BLaER1 treated with 17β-estradiol and CSF1 and Interleukin-3, amounts not matched to agents 10 nM and 100 nM (cell line): Measurements from ENCODE around the gene GNG7.

Source experiments
- H3K27ac ChIP-seq, 11 experiments: shearing (Covaris generic); formaldehyde crosslinking; 2 replicates each; pipeline ENCODE4 v1.8.1; 2022
- H3K27me3 ChIP-seq, 11 experiments: shearing (Covaris generic); formaldehyde crosslinking; 2 replicates each; pipeline ENCODE4 v1.8.1; 2022
- H3K36me3 ChIP-seq, 11 experiments: shearing (Covaris generic); formaldehyde crosslinking; 2 replicates each; pipeline ENCODE4 v1.8.1; 2022
- H3K4me1 ChIP-seq, 10 experiments: shearing (Covaris generic); formaldehyde crosslinking; 2 replicates each; pipeline ENCODE4 v1.8.1; 2022
- H3K4me2 ChIP-seq, 11 experiments: shearing (Covaris generic); formaldehyde crosslinking; 2 replicates each; pipeline ENCODE4 v1.8.1; 2022
- H3K4me3 ChIP-seq, 10 experiments: shearing (Covaris generic); formaldehyde crosslinking; 2 replicates each; pipeline ENCODE4 v1.8.1; 2022
- H3K9ac ChIP-seq, 11 experiments: shearing (Covaris generic); formaldehyde crosslinking; 2 replicates each; pipeline ENCODE4 v1.8.1; 2022
- H3K9me3 ChIP-seq, 11 experiments: shearing (Covaris generic); formaldehyde crosslinking; replicated peaks in 1 of 11; 2 replicates each; pipeline ENCODE4 v1.8.1; 2022
- H4K20me1 ChIP-seq, 11 experiments: shearing (Covaris generic); formaldehyde crosslinking; 2 replicates each; pipeline ENCODE4 v1.8.1; 2022
- Cebpa-rat ChIP-seq, 11 experiments: shearing (Covaris generic); IDR thresholded peaks; 2 replicates each; pipeline ENCODE4 v1.8.1; 2022

The GNG7 gene

GRCh38 chr19:2551172-2551863 lies 151.2 kb downstream of the GNG7 start:
- Histone ChIP-seq H3K9ac (peak overlapping the region in 5 of 11 experiments; percentile 3 to 60 (median 12); a peak in 4 of 22 replicates), H4K20me1 (peaks cover 0 to 60% (median 15%) of the 10 kb centered on the region in 11 experiments; a peak in 15 of 22 replicates), H3K4me1 (peaks cover 60 to 84% (median 70%) of the 10 kb centered on the region in 10 experiments), H3K4me2 (peak overlapping the region; percentile 63 to 93 (median 76)), H3K36me3 (peaks cover 0 to 16% (median 0%) of the 10 kb centered on the region in 11 experiments; a peak in 5 of 22 replicates), H3K27ac (peak overlapping the region in 10 of 11 experiments; percentile 39 to 79 (median 70); a peak in 15 of 22 replicates), H3K27me3 (no peaks in the 10 kb centered on the region), H3K9me3 (0 out of 22 replicates have a peak, but pooled peaks cover 0 to 4% (median 0%) of the 10 kb centered on the region in 11 experiments), H3K4me3 (no peak overlapping the region)
- TF ChIP-seq Cebpa-rat (IDR thresholded peaks at IDR 0.05): no peak

- H3K27me3 ChIP-seq: no peaks in the 10 kb centered on the region; a peak in 1 of 22 replicates
- H3K27ac ChIP-seq: peak overlapping the region; percentile 18 to 79 (median 53); a peak in 19 of 22 replicates
- peak overlapping the region in 4 of 11 experiments; percentile 12 to 69 (median 46); a peak in 6 of 22 replicates for H3K9ac ChIP-seq
- peaks cover 0 to 60% (median 15%) of the 10 kb centered on the region in 11 experiments; a peak in 13 of 22 replicates for H4K20me1 ChIP-seq
- peaks cover 60 to 84% (median 70%) of the 10 kb centered on the region in 10 experiments for H3K4me1 ChIP-seq
- peaks cover 0 to 16% (median 0%) of the 10 kb centered on the region in 11 experiments; a peak in 5 of 22 replicates for H3K36me3 ChIP-seq
- H3K9me3 ChIP-seq: 0 out of 22 replicates have a peak, but pooled peaks cover 0 to 4% (median 0%) of the 10 kb centered on the region in 11 experiments
- H3K4me3 ChIP-seq: no peak overlapping the region
- peak overlapping the region in 10 of 11 experiments; percentile 14 to 93 (median 67); a peak in 19 of 22 replicates for H3K4me2 ChIP-seq
- no peak for TF ChIP-seq Cebpa-rat (IDR thresholded peaks at IDR 0.05)
Measured at GRCh38 chr19:2550431-2551171, 151.9 kb downstream of the GNG7 start.

GRCh38 chr19:2549701-2550191 lies 152.7 kb downstream of the GNG7 start:
- peaks cover 0 to 57% (median 12%) of the 10 kb centered on the region in 11 experiments; a peak in 9 of 22 replicates for H4K20me1 ChIP-seq
- H3K9ac ChIP-seq: peak overlapping the region in 3 of 11 experiments; percentile 46 to 69 (median 51); a peak in 6 of 22 replicates
- H3K4me2 ChIP-seq: peak overlapping the region in 10 of 11 experiments; percentile 14 to 98 (median 67); a peak in 17 of 22 replicates
- H3K36me3 ChIP-seq: peaks cover 0 to 15% (median 0%) of the 10 kb centered on the region in 11 experiments; a peak in 5 of 22 replicates
- no peak overlapping the region for H3K4me3 ChIP-seq
- 0 out of 22 replicates have a peak, but pooled peaks cover 0 to 4% (median 0%) of the 10 kb centered on the region in 11 experiments for H3K9me3 ChIP-seq
- peak overlapping the region in 9 of 11 experiments; percentile 38 to 79 (median 53); a peak in 17 of 22 replicates for H3K27ac ChIP-seq
- TF ChIP-seq Cebpa-rat (IDR thresholded peaks at IDR 0.05): no peak
- peaks cover 0 to 5% (median 0%) of the 10 kb centered on the region in 11 experiments; a peak in 2 of 22 replicates for H3K27me3 ChIP-seq
- peaks cover 63 to 84% (median 70%) of the 10 kb centered on the region in 10 experiments for H3K4me1 ChIP-seq

- peak overlapping the region in 5 of 11 experiments; percentile 38 to 79 (median 77); a peak in 7 of 22 replicates for H3K27ac ChIP-seq
- peak overlapping the region in 5 of 11 experiments; percentile 70 to 98 (median 73); a peak in 9 of 22 replicates for H3K4me2 ChIP-seq
- H3K36me3 ChIP-seq: peaks cover 0 to 15% (median 0%) of the 10 kb centered on the region in 11 experiments; a peak in 5 of 22 replicates
Measured at GRCh38 chr19:2548966-2549365, 153.5 kb downstream of the GNG7 start.

DNA sequence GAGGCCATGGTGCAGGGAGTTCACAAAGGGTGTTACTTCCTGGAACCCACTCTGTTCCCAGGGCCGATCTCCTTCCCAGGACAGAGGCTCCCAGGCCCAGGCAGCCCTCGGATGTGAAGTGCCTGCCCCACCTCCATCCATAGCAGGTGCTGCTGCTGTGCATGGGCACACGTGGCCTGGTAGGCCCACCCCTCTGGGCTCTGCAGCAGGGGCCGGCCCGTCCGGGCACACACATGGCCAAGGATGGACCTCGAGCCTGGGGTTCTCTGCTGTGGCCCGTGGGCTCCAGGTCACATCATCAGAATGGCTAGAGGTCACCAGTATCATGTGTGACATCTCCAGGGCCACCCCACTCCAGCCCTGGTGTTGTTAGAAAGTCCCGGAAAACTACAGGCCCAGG lies 154.8 kb downstream of the GNG7 start:
- Histone ChIP-seq H3K4me2 (peak overlapping the region in 6 of 11 experiments; percentile 4 to 98 (median 84); a peak in 5 of 22 replicates), H3K9ac (peak overlapping the region in 2 of 11 experiments; percentile 10 to 28; a peak in 2 of 22 replicates), H3K9me3 (0 out of 22 replicates have a peak, but pooled peaks cover 0 to 4% (median 0%) of the 10 kb centered on the region in 11 experiments), H3K4me1 (peaks cover 80 to 97% (median 87%) of the 10 kb centered on the region in 10 experiments), H3K27ac (peak overlapping the region in 2 of 11 experiments; percentile 70 to 75; a peak in 2 of 22 replicates), H4K20me1 (peaks cover 0 to 72% (median 20%) of the 10 kb centered on the region in 11 experiments; a peak in 12 of 22 replicates), H3K27me3 (peaks cover 0 to 8% (median 0%) of the 10 kb centered on the region in 11 experiments; a peak in 2 of 22 replicates), H3K4me3 (no peak overlapping the region), H3K36me3 (peaks cover 0 to 15% (median 0%) of the 10 kb centered on the region in 11 experiments; a peak in 5 of 22 replicates)
- no peak for TF ChIP-seq Cebpa-rat (IDR thresholded peaks at IDR 0.05)

More at GRCh38 chr19:2548966-2549365, 153.5 kb downstream of the GNG7 start:
- H3K9me3 ChIP-seq: 0 out of 22 replicates have a peak, but pooled peaks cover 0 to 4% (median 0%) of the 10 kb centered on the region in 11 experiments
- TF ChIP-seq Cebpa-rat (IDR thresholded peaks at IDR 0.05): no peak
- H3K9ac ChIP-seq: peak overlapping the region in 2 of 11 experiments; percentile 51 to 54; a peak in 3 of 22 replicates
- peaks cover 69 to 85% (median 76%) of the 10 kb centered on the region in 10 experiments for H3K4me1 ChIP-seq
- peaks cover 0 to 61% (median 17%) of the 10 kb centered on the region in 11 experiments; a peak in 12 of 22 replicates for H4K20me1 ChIP-seq
- peaks cover 0 to 8% (median 0%) of the 10 kb centered on the region in 11 experiments; a peak in 2 of 22 replicates for H3K27me3 ChIP-seq
- no peak overlapping the region for H3K4me3 ChIP-seq

- Histone ChIP-seq H3K36me3 (peaks cover 0 to 15% (median 0%) of the 10 kb centered on the region in 11 experiments; a peak in 5 of 22 replicates), H3K4me3 (no peak overlapping the region), H4K20me1 (peaks cover 0 to 72% (median 20%) of the 10 kb centered on the region in 11 experiments; a peak in 12 of 22 replicates), H3K27ac (peak overlapping the region in 4 of 11 experiments; percentile 56 to 75 (median 71); a peak in 6 of 22 replicates), H3K4me1 (peaks cover 80 to 97% (median 87%) of the 10 kb centered on the region in 10 experiments), H3K9me3 (0 out of 22 replicates have a peak, but pooled peaks cover 0 to 4% (median 0%) of the 10 kb centered on the region in 11 experiments), H3K27me3 (peaks cover 0 to 8% (median 0%) of the 10 kb centered on the region in 11 experiments; a peak in 2 of 22 replicates), H3K4me2 (peak overlapping the region; percentile 71 to 98 (median 84)), H3K9ac (peak overlapping the region in 3 of 11 experiments; percentile 28 to 71 (median 63); a peak in 3 of 22 replicates)
- no peak for TF ChIP-seq Cebpa-rat (IDR thresholded peaks at IDR 0.05)
Measured at GRCh38 chr19:2547033-2547680, 155.3 kb downstream of the GNG7 start.
